ENCODE data around the gene SERPINB1.

The SERPINB1 gene

DNA sequence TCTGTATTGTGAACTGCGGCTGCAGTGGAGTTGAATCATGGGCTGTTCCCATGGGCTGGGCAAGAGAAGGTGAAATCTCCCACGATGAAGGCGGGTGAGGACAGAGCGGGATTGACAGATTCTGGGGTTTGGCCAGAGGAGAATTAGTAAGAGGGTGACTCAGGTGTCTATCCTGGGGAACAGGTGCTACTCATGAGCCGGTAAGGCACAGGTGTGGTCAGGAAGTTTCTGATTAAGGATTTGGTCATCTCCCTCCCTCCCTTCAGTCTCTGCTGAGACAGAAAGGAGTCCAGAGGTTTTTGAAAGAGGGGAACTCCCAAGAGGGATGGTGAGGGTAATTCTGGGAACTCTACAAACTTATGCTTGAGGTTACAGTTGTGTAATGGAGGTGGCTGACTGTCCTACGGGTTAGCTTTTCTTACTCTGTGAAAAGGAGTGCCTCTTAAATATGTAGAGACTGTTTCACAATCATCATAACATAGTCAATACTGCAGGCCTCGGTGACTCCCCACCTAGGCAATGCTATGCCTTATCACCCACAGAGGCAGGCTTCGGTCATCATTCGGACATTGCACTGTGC is 31.5 kb downstream of the SERPINB1 start:
- no peaks in the 10 kb centered on the region for H3K36me3 ChIP-seq
- H3K27ac ChIP-seq = no peak overlapping the region
- H3K4me3 ChIP-seq = no peak overlapping the region
- no peaks in the 10 kb centered on the region for H3K27me3 ChIP-seq
- intact Hi-C loops (cut with DNase I; ENCODE audit: low total_unique reads) = no loop called here
- no peaks in the 10 kb centered on the region for H3K9me3 ChIP-seq
- TF ChIP-seq, protein P1, sequence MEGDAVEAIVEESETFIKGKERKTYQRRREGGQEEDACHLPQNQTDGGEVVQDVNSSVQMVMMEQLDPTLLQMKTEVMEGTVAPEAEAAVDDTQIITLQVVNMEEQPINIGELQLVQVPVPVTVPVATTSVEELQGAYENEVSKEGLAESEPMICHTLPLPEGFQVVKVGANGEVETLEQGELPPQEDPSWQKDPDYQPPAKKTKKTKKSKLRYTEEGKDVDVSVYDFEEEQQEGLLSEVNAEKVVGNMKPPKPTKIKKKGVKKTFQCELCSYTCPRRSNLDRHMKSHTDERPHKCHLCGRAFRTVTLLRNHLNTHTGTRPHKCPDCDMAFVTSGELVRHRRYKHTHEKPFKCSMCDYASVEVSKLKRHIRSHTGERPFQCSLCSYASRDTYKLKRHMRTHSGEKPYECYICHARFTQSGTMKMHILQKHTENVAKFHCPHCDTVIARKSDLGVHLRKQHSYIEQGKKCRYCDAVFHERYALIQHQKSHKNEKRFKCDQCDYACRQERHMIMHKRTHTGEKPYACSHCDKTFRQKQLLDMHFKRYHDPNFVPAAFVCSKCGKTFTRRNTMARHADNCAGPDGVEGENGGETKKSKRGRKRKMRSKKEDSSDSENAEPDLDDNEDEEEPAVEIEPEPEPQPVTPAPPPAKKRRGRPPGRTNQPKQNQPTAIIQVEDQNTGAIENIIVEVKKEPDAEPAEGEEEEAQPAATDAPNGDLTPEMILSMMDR (IDR thresholded peaks at IDR 0.05) = no peak
- H3K4me1 ChIP-seq = peaks cover 0 to 27% (median 6%) of the 10 kb centered on the region in 4 donors
- DNase-seq = no peak

DNA sequence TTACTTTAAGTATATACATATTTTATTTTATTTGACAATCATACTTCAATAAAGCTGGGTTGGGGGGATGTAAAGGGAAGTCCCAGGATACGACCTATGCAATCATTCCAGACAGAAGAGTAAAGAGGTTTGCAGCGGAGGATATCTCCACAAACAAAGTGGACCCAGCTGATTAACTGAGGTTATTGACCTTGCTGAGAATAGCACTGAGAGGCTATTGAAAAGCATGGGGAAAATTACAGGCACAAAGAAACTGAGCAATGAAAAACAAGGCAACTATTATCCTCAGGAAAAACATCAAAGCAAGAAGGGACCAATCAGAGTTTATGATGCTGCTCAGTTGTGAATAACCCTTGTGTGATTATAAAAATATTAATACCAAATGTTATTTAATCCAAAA is 32.6 kb downstream of the SERPINB1 start:
- H3K27ac ChIP-seq = no peak overlapping the region
- no peak for DNase-seq
- TF ChIP-seq, protein P1 (IDR thresholded peaks at IDR 0.05) = no peak
- no peaks in the 10 kb centered on the region for H3K9me3 ChIP-seq
- no peaks in the 10 kb centered on the region for H3K27me3 ChIP-seq
- no peak overlapping the region for H3K4me3 ChIP-seq
- H3K4me1 ChIP-seq = peaks cover 0 to 38% (median 12%) of the 10 kb centered on the region in 4 donors
- intact Hi-C loops (cut with DNase I; ENCODE audit: low total_unique reads) = no loop called here
- H3K36me3 ChIP-seq = no peaks in the 10 kb centered on the region

DNA sequence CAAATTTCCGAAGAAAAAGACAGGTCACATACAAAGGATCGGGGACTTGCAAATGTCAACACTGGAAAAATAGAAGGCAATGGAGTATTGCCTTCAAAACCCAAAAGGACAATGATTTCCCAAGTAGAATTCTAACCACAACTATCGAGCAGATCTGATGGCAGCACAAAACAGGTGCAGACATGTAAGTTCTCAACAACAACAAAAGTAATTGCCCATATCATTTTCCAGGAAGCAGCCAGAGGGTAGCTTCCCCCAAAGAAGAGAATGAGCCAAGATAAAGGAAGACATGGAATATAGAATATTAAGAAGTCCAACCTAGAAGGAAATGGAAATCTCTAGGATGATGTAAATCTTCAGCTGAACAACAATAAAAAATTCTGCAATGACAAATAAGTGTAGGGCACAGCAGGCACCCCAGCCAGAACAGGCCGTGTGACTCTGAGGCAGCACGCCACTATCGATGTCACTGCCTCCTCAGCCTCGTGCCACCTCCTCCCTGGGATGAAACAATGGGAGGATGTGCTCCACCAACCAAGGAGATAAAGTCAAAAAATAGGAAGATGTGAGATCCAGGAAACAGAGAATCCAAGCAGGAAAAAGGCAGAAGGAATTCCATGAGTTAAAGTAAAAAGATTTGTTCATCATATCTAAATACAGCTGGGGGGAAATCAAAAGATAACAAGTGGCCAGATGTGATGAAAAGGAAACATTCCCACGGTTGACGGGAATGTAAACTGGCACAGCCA is 34.1 kb downstream of the SERPINB1 start:
- peak overlapping the region; percentile 17 to 29 for H3K27ac ChIP-seq
- H3K4me3 ChIP-seq = no peak overlapping the region
- H3K36me3 ChIP-seq = no peaks in the 10 kb centered on the region
- TF ChIP-seq, protein P1 (IDR thresholded peaks at IDR 0.05) = no peak
- H3K27me3 ChIP-seq = no peaks in the 10 kb centered on the region
- intact Hi-C loops (cut with DNase I; ENCODE audit: low total_unique reads) = no loop called here
- peaks cover 0 to 38% (median 12%) of the 10 kb centered on the region in 4 donors for H3K4me1 ChIP-seq
- no peak for DNase-seq
- H3K9me3 ChIP-seq = no peaks in the 10 kb centered on the region

DNA sequence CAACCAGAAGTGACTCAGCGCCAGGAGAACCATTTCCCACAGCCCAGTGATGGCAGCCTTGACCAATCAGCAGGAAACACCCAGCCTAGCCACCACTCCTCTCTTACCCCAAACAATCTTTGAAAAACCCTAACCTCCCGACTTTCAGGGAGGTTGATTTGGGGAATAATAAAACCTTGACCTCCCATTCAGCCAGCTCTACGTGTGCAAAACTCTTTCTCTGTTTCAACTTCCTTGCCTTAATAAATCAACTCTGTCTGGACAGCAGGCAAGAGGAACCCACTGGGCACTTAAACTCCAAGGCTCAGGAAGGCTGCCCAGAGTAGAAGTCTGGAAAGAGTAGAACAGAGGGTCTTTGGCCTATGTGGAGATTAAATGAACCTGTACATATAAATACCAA is 35.0 kb downstream of the SERPINB1 start:
- no peak overlapping the region for H3K4me3 ChIP-seq
- H3K27me3 ChIP-seq = no peaks in the 10 kb centered on the region
- no peaks in the 10 kb centered on the region for H3K36me3 ChIP-seq
- DNase-seq = no peak
- intact Hi-C loops (cut with DNase I; ENCODE audit: low total_unique reads) = no loop called here
- peaks cover 0 to 38% (median 12%) of the 10 kb centered on the region in 4 donors for H3K4me1 ChIP-seq
- H3K9me3 ChIP-seq = no peaks in the 10 kb centered on the region
- TF ChIP-seq, protein P1 (IDR thresholded peaks at IDR 0.05) = no peak
- no peak overlapping the region for H3K27ac ChIP-seq

DNA sequence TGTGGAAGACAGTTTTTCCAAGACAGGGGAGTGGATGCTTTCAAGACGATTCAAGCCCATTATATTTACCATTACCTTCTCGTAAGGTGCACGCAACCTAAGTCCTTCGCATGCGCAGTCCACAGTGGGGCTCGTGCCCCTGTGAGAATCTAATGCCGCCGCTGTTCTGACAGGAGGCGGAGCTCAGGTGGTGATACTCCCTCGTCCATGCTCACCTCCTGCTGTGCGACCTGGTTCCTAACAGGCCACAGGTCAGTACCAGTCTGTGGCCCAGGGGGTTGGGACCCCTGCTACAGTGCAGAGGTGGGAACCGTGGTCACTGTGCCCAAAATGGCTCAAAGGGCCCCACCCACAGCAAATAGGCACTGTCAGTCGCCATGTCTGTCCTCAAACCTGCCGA is 36.6 kb downstream of the SERPINB1 start:
- intact Hi-C loops (cut with DNase I; ENCODE audit: low total_unique reads) = no loop called here
- peak overlapping the region in 1 of 2 donors; percentile 44 for H3K27ac ChIP-seq
- no peaks in the 10 kb centered on the region for H3K36me3 ChIP-seq
- H3K27me3 ChIP-seq = no peaks in the 10 kb centered on the region
- DNase-seq = no peak
- no peaks in the 10 kb centered on the region for H3K9me3 ChIP-seq
- TF ChIP-seq, protein P1 (IDR thresholded peaks at IDR 0.05) = no peak
- peaks cover 0 to 38% (median 12%) of the 10 kb centered on the region in 4 donors for H3K4me1 ChIP-seq
- no peak overlapping the region for H3K4me3 ChIP-seq
